HG03342 (cell line): ENCODE results near the gene RAB25.

Experiments
- ATAC-seq: cut with Tn5 transposase; IDR thresholded peaks from one replicate; pipeline ENCODE4 v1.9.1; 2021; ENCODE audit warnings: mild to moderate bottlenecking, moderate library complexity; ENCODE audit not compliant: unreplicated experiment

Gene RAB25

GRCh38 chr1:156100205-156100995 lies 39.4 kb downstream of the RAB25 start:
- no peak for ATAC-seq

GRCh38 chr1:156101880-156102279 lies 40.9 kb downstream of the RAB25 start:
- ATAC-seq, result no peak

GRCh38 chr1:156102633-156103511 lies 41.9 kb downstream of the RAB25 start:
- ATAC-seq, result no peak

- ATAC-seq, result no peak
These were observed 42.6 kb downstream of the RAB25 start for GRCh38 chr1:156103521-156103947.

GRCh38 chr1:156104065-156104810 lies 43.3 kb downstream of the RAB25 start:
- ATAC-seq, result no peak

GRCh38 chr1:156104861-156105832 lies 44.2 kb downstream of the RAB25 start:
- no peak for ATAC-seq

GRCh38 chr1:156106624-156107488 lies 45.9 kb downstream of the RAB25 start:
- ATAC-seq, result no peak

GRCh38 chr1:156108057-156108456 lies 47.1 kb downstream of the RAB25 start:
- ATAC-seq, result no peak

- no peak for ATAC-seq
These were observed 47.8 kb downstream of the RAB25 start for GRCh38 chr1:156108664-156109241.

- ATAC-seq, result no peak
These were observed 49.3 kb downstream of the RAB25 start for GRCh38 chr1:156110252-156110651.

- no peak for ATAC-seq
These were observed 50.5 kb downstream of the RAB25 start for GRCh38 chr1:156111355-156111962.

GRCh38 chr1:156112276-156113137 lies 51.5 kb downstream of the RAB25 start:
- no peak for ATAC-seq

- no peak for ATAC-seq
These were observed 52.5 kb downstream of the RAB25 start for GRCh38 chr1:156113282-156113950.

- peak; percentile 52 for ATAC-seq
These were observed 53.4 kb downstream of the RAB25 start, which contains the start of gene LMNA for GRCh38 chr1:156114101-156114918. TSS of gene LMNA (plus strand) at chr1:156114711. CDS start at chr1:156114919, 208 bp downstream.

- no peak for ATAC-seq
These were observed 54.1 kb downstream of the RAB25 start for GRCh38 chr1:156114919-156115513.
